Measurements from ENCODE around the gene ENO4. TPM values are rescaled to one million over a fixed set of nuclear protein-coding genes. Genes with fewer than 3 reads are reported as not detected.

ENO4 gene
- total and polyA plus RNA-seq, 9 of the 15 experiments (the other 6 are each of a cell fraction or from before 2014, with no cell fraction given): 0.07 TPM; not detected in 8

DNA sequence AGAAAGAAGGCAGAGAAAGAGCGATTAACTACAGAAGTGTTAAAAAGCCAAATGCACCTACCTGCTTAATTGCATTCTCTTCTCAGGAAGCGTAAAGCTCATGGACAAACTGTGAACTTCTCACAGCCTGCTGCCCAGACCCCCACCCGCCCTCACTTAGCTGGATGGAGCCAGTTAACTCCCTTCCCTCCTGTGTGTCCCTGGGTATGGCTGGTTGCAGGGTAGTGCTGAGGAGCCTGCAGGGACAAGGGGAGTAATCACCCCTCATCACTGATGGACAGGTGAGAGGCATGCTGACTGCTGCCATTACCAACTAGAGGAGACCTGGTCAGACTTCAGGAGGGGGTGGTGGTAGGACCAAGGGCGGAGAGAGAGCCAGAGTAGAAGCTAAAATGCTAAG lies 37.5 kb downstream of the ENO4 start:
- Histone ChIP-seq H3K9ac (ENCODE audit: insufficient read depth in 1 of 2, low read depth in 2 of 2, low read length in 2 of 2) (no peak overlapping the region), H3K27me3 (ENCODE audit: control insufficient read depth in 2 of 2, insufficient read depth in 2 of 2, low read length in 2 of 2) (no peaks in the 10 kb centered on the region), H3K4me3 (no peak overlapping the region), H3K27ac (ENCODE audit: extremely low read depth, low read depth, low read length) (no peak overlapping the region), H3K9me1 (ENCODE audit: control insufficient read depth, insufficient read depth, low read length) (no peaks in the 10 kb centered on the region), H3K36me3 (ENCODE audit: control insufficient read depth, insufficient read depth, low read length) (peaks cover 30% of the 10 kb centered on the region; the same call in 2 of the 3 replicates), H3K79me2 (ENCODE audit: control insufficient read depth, insufficient read depth, low read length) (no peaks in the 10 kb centered on the region), H3K4me1 (replicated peaks in 1 of 2; ENCODE audit: control insufficient read depth in 2 of 2, insufficient read depth in 2 of 2, low read length in 2 of 2) (no peaks in the 10 kb centered on the region), H2AFZ (ENCODE audit: low read depth, low read length) (no peak overlapping the region), H3K4me2 (ENCODE audit: insufficient read depth, low read length) (no peak overlapping the region), H4K20me1 (replicated peaks; ENCODE audit: control insufficient read depth, insufficient read depth, low read length) (no peaks in the 10 kb centered on the region), H3K9me3 (replicated peaks; ENCODE audit: control insufficient read depth, insufficient read depth, low read depth, low read length) (no peaks in the 10 kb centered on the region)
- ChIA-PET CTCF (ENCODE audit: low intra/inter-chr PET ratio) (no interaction called here), POLR2A (no interaction called here)
- in situ Hi-C loops (cut with MboI): no loop called here
- TF ChIP-seq ZNF57 (CRISPR knock-in tag; IDR thresholded peaks at IDR 0.05): no peak
- no peak for TF ChIP-seq PTBP1 (IDR thresholded peaks at IDR 0.05; ENCODE audit: low read depth, low read length)
- TF ChIP-seq ZNF165 (CRISPR knock-in tag; IDR thresholded peaks at IDR 0.05; ENCODE audit: borderline replicate concordance): no peak
- TF ChIP-seq IFI16 (CRISPR knock-in tag; IDR thresholded peaks at IDR 0.05): no peak
- no peak for TF ChIP-seq ZKSCAN8 (CRISPR knock-in tag; IDR thresholded peaks at IDR 0.05)
- TF ChIP-seq ATF1 (CRISPR knock-in tag; IDR thresholded peaks at IDR 0.05): no peak
- no peak for TF ChIP-seq ATF1 (tag; IDR thresholded peaks at IDR 0.05)
- TF ChIP-seq PHB2 (IDR thresholded peaks at IDR 0.05; ENCODE audit: low read depth): no peak
- no peak for TF ChIP-seq ARNT (IDR thresholded peaks at IDR 0.05)
- TF ChIP-seq ZFP30 (CRISPR knock-in tag; IDR thresholded peaks at IDR 0.05; ENCODE audit: borderline replicate concordance): no peak
- no peak for TF ChIP-seq SIN3B (IDR thresholded peaks at IDR 0.05; ENCODE audit: low read depth)
- TF ChIP-seq HDAC6 (IDR thresholded peaks at IDR 0.05; ENCODE audit: low read depth, low read length): no peak
- TF ChIP-seq ESRRA (IDR thresholded peaks at IDR 0.05; ENCODE audit: borderline replicate concordance, low read depth): no peak
- no peak for TF ChIP-seq MYC (IDR thresholded peaks at IDR 0.05; ENCODE audit: low read depth, low read length)
- no peak for TF ChIP-seq MYC (CRISPR knock-in tag; IDR thresholded peaks at IDR 0.05; ENCODE audit: borderline replicate concordance, low read depth)
- no peak for TF ChIP-seq PPARD (CRISPR knock-in tag; IDR thresholded peaks at IDR 0.05)
- TF ChIP-seq RNF219 (CRISPR knock-in tag; IDR thresholded peaks at IDR 0.05): no peak
- TF ChIP-seq PCBP1 (IDR thresholded peaks at IDR 0.05; ENCODE audit: low read depth, low read length, poor library complexity, severe bottlenecking): no peak
- no TSS peak for BruUV-seq (replicated peaks)
- intact Hi-C loops (cut with micrococcal nuclease): no loop called here
- no peak for FAIRE-seq
- WGBS (ENCODE audit: insufficient coverage, low coverage, missing lambda C conversion rate): 100% methylated on average over 2 of the region's 4 CpGs
- ATAC-seq: no peak
- DNase-seq (ENCODE audit: extremely low read depth in 1 of 4, low spot score in 3 of 4): no peak
